SK-N-SH (cell line): ENCODE results near the gene SHB. TPM values are rescaled to one million over a fixed set of nuclear protein-coding genes. Genes with fewer than 3 reads are reported as not detected.
A peak's percentile ranks its signal among the peaks of the same experiment; 100 is the strongest.

Experiments used
- CTCF ChIA-PET: fragments of 300-600, 350-600 bp; formaldehyde crosslinking; extraction: SDS; loops from one replicate; lab custom pipeline; 2021; lab: Yijun Ruan, JAX
- POLR2A ChIA-PET: fragments of 350-600 bp; sonication (Branson Sonifier 250); formaldehyde crosslinking; extraction: SDS; loops from one replicate; lab custom pipeline; 2020; ENCODE audit warnings: antibody characterized with exemption, inconsistent platforms; lab: Yijun Ruan, JAX
- DNase-seq: peaks from one replicate; pipeline ENCODE4 v3.0.0; 2012
- H2AFZ ChIP-seq: fragments of 200-600 bp; sonication (generic); 2 replicates; pipeline ENCODE4 v1.8.1; 2016; ENCODE audit warnings: antibody characterized with exemption, mild to moderate bottlenecking, low read depth
- H3F3A ChIP-seq: fragments of 200-600 bp; sonication (generic); replicated peaks from 2 replicates; pipeline ENCODE3; 2016; ENCODE audit warnings: antibody characterized with exemption, mild to moderate bottlenecking; ENCODE audit not compliant: insufficient read depth
- H3K27ac ChIP-seq, 2 experiments: fragments of 200-500 bp in 1 of 2; fragments of 200-600 bp in 1 of 2; sonication (Bioruptor generic) in 1 of 2; sonication (generic), shearing (Covaris generic) in 1 of 2; 2 replicates each; pipeline versions ENCODE4 v1.5.1 to v1.6.1; 2014 to 2016; ENCODE audit warnings: low read depth in 2 of 2, inconsistent platforms in 1 of 2, low read length in 1 of 2, mild to moderate bottlenecking in 1 of 2, mixed read lengths in 1 of 2
- H3K27me3 ChIP-seq: fragments of 200-600 bp; sonication (generic), shearing (Covaris generic); 2 replicates; pipeline ENCODE4 v1.6.1; 2016; ENCODE audit warnings: mixed run types; ENCODE audit not compliant: insufficient read depth
- H3K36me3 ChIP-seq, 2 experiments: fragments of 200-500 bp in 1 of 2; fragments of 200-600 bp in 1 of 2; sonication (Bioruptor generic) in 1 of 2; sonication (generic) in 1 of 2; replicated peaks in 1 of 2; 2 replicates each; pipeline versions ENCODE3 to v1.5.1; 2014 to 2016; ENCODE audit warnings: low read length in 1 of 2, mild to moderate bottlenecking in 1 of 2; ENCODE audit not compliant: insufficient read depth in 2 of 2, control insufficient read depth in 1 of 2
- H3K4me1 ChIP-seq, 2 experiments: fragments of 200-500 bp in 1 of 2; fragments of 200-600 bp in 1 of 2; sonication (Bioruptor generic) in 1 of 2; sonication (generic), shearing (Covaris generic) in 1 of 2; 2 replicates each; pipeline versions ENCODE4 v1.5.1 to v1.6.1; 2014 to 2016; ENCODE audit warnings: low read depth in 1 of 2, low read length in 1 of 2, mixed run types in 1 of 2; ENCODE audit not compliant: insufficient read depth in 2 of 2, control insufficient read depth in 1 of 2
- H3K4me2 ChIP-seq: fragments of 200-600 bp; sonication (generic), shearing (Covaris generic); 2 replicates; pipeline ENCODE4 v1.6.1; 2017; ENCODE audit warnings: mixed run types
- H3K4me3 ChIP-seq, 2 experiments: fragments of 200-500 bp in 1 of 2; fragments of 200-600 bp in 1 of 2; sonication (Bioruptor generic) in 1 of 2; sonication (generic), shearing (Covaris generic) in 1 of 2; 2 replicates each; pipeline versions ENCODE4 v1.5.1 to v1.8.1; 2014 to 2016; ENCODE audit warnings: low read depth in 2 of 2, inconsistent platforms in 1 of 2, low read length in 1 of 2, mild to moderate bottlenecking in 1 of 2, mixed read lengths in 1 of 2, moderate library complexity in 1 of 2
- H3K79me2 ChIP-seq: fragments of 200-600 bp; sonication (generic); 2 replicates; pipeline ENCODE4 v1.8.1; 2017; ENCODE audit warnings: mild to moderate bottlenecking; ENCODE audit not compliant: insufficient read depth
- H3K9ac ChIP-seq: fragments of 200-600 bp; sonication (generic); 2 replicates; pipeline ENCODE4 v1.6.1; 2017; ENCODE audit warnings: mixed run types
- H3K9me2 ChIP-seq: fragments of 200-600 bp; sonication (generic); 2 replicates; pipeline ENCODE4 v1.6.1; 2017; ENCODE audit warnings: mixed run types
- H3K9me3 ChIP-seq: fragments of 200-600 bp; sonication (generic); 2 replicates; pipeline ENCODE4 v1.6.1; 2017; ENCODE audit warnings: mixed run types, mild to moderate bottlenecking, moderate library complexity
- H4K20me1 ChIP-seq: fragments of 200-600 bp; sonication (generic); 2 replicates; pipeline ENCODE4 v1.6.1; 2017; ENCODE audit warnings: mild to moderate bottlenecking, mixed run types; ENCODE audit not compliant: insufficient read depth
- CHD2 ChIP-seq: fragments of 150-350 bp; IDR thresholded peaks from 2 replicates; pipeline ENCODE4 v1.6.1; 2018; ENCODE audit warnings: low read length; ENCODE audit not compliant: partially characterized antibody
- EP300 ChIP-seq, 2 experiments: IDR thresholded peaks; 2 replicates each; pipeline versions ENCODE4 v1.4.0 to v1.6.1; 2012; ENCODE audit warnings: borderline replicate concordance in 1 of 2, low read depth in 1 of 2, low read length in 1 of 2
- EZH2phosphoT487 ChIP-seq: fragments of 200-600 bp; sonication (generic); IDR thresholded peaks from 2 replicates; pipeline ENCODE4 v1.6.1; 2017; ENCODE audit warnings: low read depth, mixed run types, mild to moderate bottlenecking, antibody characterized with exemption, moderate library complexity, borderline replicate concordance
- FOSL2 ChIP-seq: IDR thresholded peaks from 2 replicates; pipeline ENCODE4 v1.4.0; 2012; ENCODE audit warnings: low read depth, mild to moderate bottlenecking, moderate library complexity, borderline replicate concordance
- GATA2 ChIP-seq: sonication (generic); formaldehyde crosslinking; IDR thresholded peaks from 2 replicates; pipeline ENCODE4 v1.5.0; 2020; ENCODE audit warnings: mild to moderate bottlenecking, missing genetic modification reagents
- JUND ChIP-seq: IDR thresholded peaks from 2 replicates; pipeline ENCODE4 v1.4.0; 2012
- PBX3 ChIP-seq: IDR thresholded peaks from 2 replicates; pipeline ENCODE4; 2012
- RAD21 ChIP-seq: IDR thresholded peaks from 2 replicates; pipeline ENCODE4 v1.6.1; 2012; ENCODE audit warnings: mild to moderate bottlenecking, low read length
- RCOR1 ChIP-seq: fragments of 150-350 bp; IDR thresholded peaks from 2 replicates; pipeline ENCODE4 v1.6.1; 2017; ENCODE audit warnings: antibody characterized with exemption, low read length
- REST ChIP-seq: IDR thresholded peaks from 2 replicates; pipeline ENCODE4 v1.6.1; 2012; ENCODE audit warnings: mild to moderate bottlenecking, low read depth, low read length, moderate library complexity
- RFX5 ChIP-seq: IDR thresholded peaks from 2 replicates; pipeline ENCODE4 v1.6.1; 2012; ENCODE audit warnings: mild to moderate bottlenecking, improper control_type of control experiment, low read length
- RXRA ChIP-seq: IDR thresholded peaks from 2 replicates; pipeline ENCODE4 v1.4.0; 2012; ENCODE audit warnings: low read depth, mild to moderate bottlenecking, borderline replicate concordance
- USF2 ChIP-seq: fragments of 150-350 bp; IDR thresholded peaks from 2 replicates; pipeline ENCODE4 v1.6.1; 2017; ENCODE audit warnings: antibody characterized with exemption, low read length, low read depth, borderline replicate concordance
- WGBS: methylation state at CpG from one replicate; pipeline ENCODE4 v1.1.6; 2017; ENCODE audit warnings: low lambda C conversion rate; 5-methylcytosine and 5-hydroxymethylcytosine counted together
- polyA plus RNA-seq, 3 experiments: library from polyadenylated mRNA; depleted of rRNA; stranded (reverse); fragments of >200 nt; gene quantifications; 2 replicates each; pipeline ENCODE4 v1.2.3, GENCODE V29; 2012

Gene SHB
- polyA plus RNA-seq, 1 of the 3 experiments (the other 2 are of a cell fraction), result 26.0 TPM

- DNase-seq, result no peak
- Histone ChIP-seq H3K4me1 (peaks cover 64 to 73% of the 10 kb centered on the region in 2 experiments), H3K27me3 (no peaks in the 10 kb centered on the region), H3K79me2 (peaks cover 99% of the 10 kb centered on the region), H4K20me1 (0 out of 2 replicates have a peak, but pooled peaks cover 11% of the 10 kb centered on the region), H2AFZ (no peak overlapping the region), H3K9me3 (no peaks in the 10 kb centered on the region), H3F3A (peaks cover 39% of the 10 kb centered on the region), H3K36me3 (no peaks in the 10 kb centered on the region), H3K4me3 (no peak overlapping the region), H3K27ac (peak overlapping the region; percentile 88 to 97), H3K9ac (peak overlapping the region; percentile 66; the same call in 1 of the 2 replicates), H3K9me2 (no peaks in the 10 kb centered on the region), H3K4me2 (peak overlapping the region; percentile 71)
- 85% methylated on average over 18 of the region's 21 CpGs for WGBS
- POLR2A ChIA-PET, result no interaction called here
- CTCF ChIA-PET, result interaction anchor here (0.9 to 1.7 kb wide), 6 partner anchors 12 to 127 kb away, joined by 3 to 7 read pairs (median 4); partner anchors contain the start of gene SHB
- no peak for TF ChIP-seq RAD21
- no peak for TF ChIP-seq RFX5
- TF ChIP-seq JUND, result no peak
- TF ChIP-seq GATA2, result no peak
- no peak for TF ChIP-seq RCOR1
- no peak for TF ChIP-seq EZH2phosphoT487
- no peak for TF ChIP-seq CHD2
- TF ChIP-seq REST, result no peak
These were observed 28.9 kb downstream of the SHB start for GRCh38 chr9:38039907-38040682.

- peaks cover 64 to 66% of the 10 kb centered on the region in 2 experiments for H3K4me1 ChIP-seq
- H3F3A ChIP-seq, result peaks cover 39% of the 10 kb centered on the region
- H3K79me2 ChIP-seq, result peaks cover 99% of the 10 kb centered on the region
- CTCF ChIA-PET, result interaction anchor here (0.7 to 1.7 kb wide), 9 partner anchors 11 to 126 kb away, joined by 3 to 7 read pairs (median 3); partner anchors contain the start of gene SHB
- no peaks in the 10 kb centered on the region for H3K9me2 ChIP-seq
- peak; percentile 53 for DNase-seq
- no peaks in the 10 kb centered on the region for H3K9me3 ChIP-seq
- H3K36me3 ChIP-seq, result no peaks in the 10 kb centered on the region
- H4K20me1 ChIP-seq, result 0 out of 2 replicates have a peak, but pooled peaks cover 6% of the 10 kb centered on the region
- H3K4me3 ChIP-seq, result no peak overlapping the region
- H3K4me2 ChIP-seq, result peak overlapping the region; percentile 71
- H3K27ac ChIP-seq, result peak overlapping the region; percentile 88 to 97
- TF ChIP-seq JUND (0 out of 2 replicates have a peak, but pooled peaks have one; percentile 26), CHD2 (no peak), FOSL2 (peak; percentile 32; the same call in 1 of the 2 replicates), RAD21 (0 out of 2 replicates have a peak, but pooled peaks have one; percentile 1), USF2 (no peak), PBX3 (peak; percentile 61; the same call in 1 of the 2 replicates), EZH2phosphoT487 (no peak), RXRA (no peak; the same call in 1 of the 2 replicates), EP300 (IDR thresholded peaks at IDR 0.05; ENCODE audit: borderline replicate concordance in 1 of 2, low read depth in 1 of 2, low read length in 1 of 2) (peak in 1 of 2 experiments; percentile 14; a peak in 1 of 4 replicates)
- WGBS, result 47% methylated on average over 16 of the region's 16 CpGs
- no peaks in the 10 kb centered on the region for H3K27me3 ChIP-seq
- POLR2A ChIA-PET, result no interaction called here
- H2AFZ ChIP-seq, result peak overlapping the region; percentile 38; the same call in 1 of the 2 replicates
- H3K9ac ChIP-seq, result peak overlapping the region; percentile 66; the same call in 1 of the 2 replicates
These were observed 29.7 kb downstream of the SHB start for GRCh38 chr9:38039090-38039906.
